Caco-2 (cell line): ENCODE data around the gene PTPN14. TPM values are rescaled to one million over a fixed set of nuclear protein-coding genes. Genes with fewer than 3 reads are reported as not detected.

Source experiments
- BruUV-seq: library from RNA; stranded (reverse); fragments of 400-500 nt; replicated peaks from 2 replicates; lab custom pipeline; 2021; lab: Mats Ljungman, UMichigan
- CTCF ChIA-PET: fragments of 300-600 bp; sonication (Branson Sonifier 250); formaldehyde crosslinking; loops from one replicate; lab custom pipeline; 2022; ENCODE audit warnings: antibody characterized with exemption; lab: Charles Lee
- POLR2A ChIA-PET: fragments of 300-600 bp; sonication (Branson Sonifier 250); formaldehyde crosslinking; loops from one replicate; lab custom pipeline; 2022; ENCODE audit warnings: antibody characterized with exemption; lab: Charles Lee
- DNase-seq, 2 experiments: peaks; one replicate each; pipeline versions ENCODE4 v3.0.0 to v3.0.0-alpha.2; 2020 to 2022
- H3K27me3 ChIP-seq: replicated peaks from 2 replicates; pipeline ENCODE4 v1.6.0; 2011; ENCODE audit warnings: low read length; ENCODE audit not compliant: control insufficient read depth, insufficient read depth
- H3K36me3 ChIP-seq: 2 replicates; pipeline ENCODE4 v1.5.1; 2011; ENCODE audit warnings: low read length; ENCODE audit not compliant: control insufficient read depth, insufficient read depth
- H3K4me1 ChIP-seq: fragments of 250-450 bp; sonication (Bioruptor Pico); 2 replicates; pipeline ENCODE4 v1.5.1; 2020; ENCODE audit warnings: mild to moderate bottlenecking
- H3K4me3 ChIP-seq: 2 replicates; pipeline ENCODE4 v1.5.1; 2011; ENCODE audit warnings: low read depth, mild to moderate bottlenecking, control low read depth, low read length
- H3K9me3 ChIP-seq: fragments of 250-450 bp; sonication (Bioruptor Pico); 2 replicates; pipeline ENCODE4 v1.5.1; 2020; ENCODE audit warnings: mild to moderate bottlenecking, moderate library complexity
- H3K27ac Mint-ChIP-seq: one replicate; pipeline ENCODE4 v1.8.0; 2022; ENCODE audit warnings: mixed read lengths; ENCODE audit not compliant: unreplicated experiment
- H3K27me3 Mint-ChIP-seq: one replicate; pipeline ENCODE4 v1.8.0; 2022; ENCODE audit warnings: mixed read lengths; ENCODE audit not compliant: insufficient read depth, unreplicated experiment
- H3K36me3 Mint-ChIP-seq: one replicate; pipeline ENCODE4 v1.8.0; 2022; ENCODE audit warnings: mild to moderate bottlenecking, mixed read lengths; ENCODE audit not compliant: insufficient read depth, unreplicated experiment
- H3K4me1 Mint-ChIP-seq: one replicate; pipeline ENCODE4 v1.8.0; 2022; ENCODE audit warnings: low read depth, mixed read lengths; ENCODE audit not compliant: unreplicated experiment
- H3K4me3 Mint-ChIP-seq: one replicate; pipeline ENCODE4 v1.8.0; 2022; ENCODE audit warnings: mild to moderate bottlenecking, moderate library complexity, mixed read lengths; ENCODE audit not compliant: unreplicated experiment
- H3K9me3 Mint-ChIP-seq: one replicate; pipeline ENCODE4 v1.8.0; 2022; ENCODE audit warnings: mixed read lengths; ENCODE audit not compliant: unreplicated experiment
- intact Hi-C: fragments of 100-400 bp; cut with micrococcal nuclease; formaldehyde crosslinking; loops from one replicate; pipeline ENCODE4 v1.10.0; 2022; ENCODE audit not compliant: unreplicated experiment
- total RNA-seq: library from RNA; stranded (reverse); gene quantifications from 2 replicates; pipeline ENCODE4 v1.2.3, GENCODE V29; 2022
- TF ChIP-seq, protein P1 (sequence below), 2 experiments: fragments of 200-600 bp in 1 of 2; IDR thresholded peaks; 1 replicate in 1 of 2; 2 replicates in 1 of 2; pipeline versions ENCODE4 v1.5.1 to v1.8.0; 2011 to 2022; ENCODE audit warnings: antibody characterized with exemption in 1 of 2, control low read depth in 1 of 2, inconsistent platforms in 1 of 2, low read depth in 1 of 2, low read length in 1 of 2, mild to moderate bottlenecking in 1 of 2, moderate library complexity in 1 of 2; ENCODE audit not compliant: insufficient read depth in 1 of 2, severe bottlenecking in 1 of 2, unreplicated experiment in 1 of 2

Gene PTPN14
- total RNA-seq, 1 experiment from 2014 or later = 103 TPM

DNA sequence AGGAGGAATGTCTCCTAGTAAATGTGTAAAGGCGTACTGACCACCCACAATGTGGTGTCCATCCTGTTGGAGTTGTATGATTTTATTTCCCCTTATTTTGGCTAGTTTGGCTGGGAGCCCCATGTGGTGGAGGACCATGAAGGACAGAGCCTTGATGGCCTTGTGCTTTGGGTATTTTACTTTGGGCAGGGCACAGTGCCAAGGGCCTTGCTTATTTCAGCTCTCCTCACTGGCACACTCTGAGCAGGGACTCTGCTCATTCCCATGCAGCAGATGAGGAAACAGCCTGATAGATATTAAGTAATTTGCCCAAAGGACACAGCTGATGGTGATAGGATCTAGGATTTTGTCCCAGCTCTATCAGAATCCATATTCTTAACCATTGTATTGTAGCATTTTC, 220.2 kb downstream of the PTPN14 start:
- TF ChIP-seq, protein P1, sequence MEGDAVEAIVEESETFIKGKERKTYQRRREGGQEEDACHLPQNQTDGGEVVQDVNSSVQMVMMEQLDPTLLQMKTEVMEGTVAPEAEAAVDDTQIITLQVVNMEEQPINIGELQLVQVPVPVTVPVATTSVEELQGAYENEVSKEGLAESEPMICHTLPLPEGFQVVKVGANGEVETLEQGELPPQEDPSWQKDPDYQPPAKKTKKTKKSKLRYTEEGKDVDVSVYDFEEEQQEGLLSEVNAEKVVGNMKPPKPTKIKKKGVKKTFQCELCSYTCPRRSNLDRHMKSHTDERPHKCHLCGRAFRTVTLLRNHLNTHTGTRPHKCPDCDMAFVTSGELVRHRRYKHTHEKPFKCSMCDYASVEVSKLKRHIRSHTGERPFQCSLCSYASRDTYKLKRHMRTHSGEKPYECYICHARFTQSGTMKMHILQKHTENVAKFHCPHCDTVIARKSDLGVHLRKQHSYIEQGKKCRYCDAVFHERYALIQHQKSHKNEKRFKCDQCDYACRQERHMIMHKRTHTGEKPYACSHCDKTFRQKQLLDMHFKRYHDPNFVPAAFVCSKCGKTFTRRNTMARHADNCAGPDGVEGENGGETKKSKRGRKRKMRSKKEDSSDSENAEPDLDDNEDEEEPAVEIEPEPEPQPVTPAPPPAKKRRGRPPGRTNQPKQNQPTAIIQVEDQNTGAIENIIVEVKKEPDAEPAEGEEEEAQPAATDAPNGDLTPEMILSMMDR (IDR thresholded peaks at IDR 0.05; ENCODE audit: insufficient read depth in 1 of 2, low read depth in 1 of 2, low read length in 1 of 2, severe bottlenecking in 1 of 2, unreplicated experiment in 1 of 2) = no peak
- POLR2A ChIA-PET = no interaction called here
- no peak for DNase-seq
- peaks cover 32% of the 10 kb centered on the region for H3K4me1 ChIP-seq
- Mint-ChIP-seq H3K36me3 (peaks cover 99% of the 10 kb centered on the region), H3K27me3 (no peaks in the 10 kb centered on the region), H3K4me1 (peaks cover 49% of the 10 kb centered on the region), H3K4me3 (peak overlapping the region; percentile 56), H3K9me3 (no peaks in the 10 kb centered on the region), H3K27ac (peak overlapping the region; percentile 63)
- no peaks in the 10 kb centered on the region for H3K9me3 ChIP-seq
- no peaks in the 10 kb centered on the region for H3K27me3 ChIP-seq
- BruUV-seq = no TSS peak
- H3K4me3 ChIP-seq = no peak overlapping the region
- CTCF ChIA-PET = interaction anchor here (0.7 to 3.4 kb wide), 29 partner anchors 10 to 343 kb away, joined by 3 to 99 read pairs (median 6); partner anchors contain the start of genes PROX1, PTPN14 and SMYD2
- intact Hi-C loops = loop anchor here (5.0 kb wide), 1 partner anchor 271 kb away; the partner anchor contains the start of gene CENPF
- H3K36me3 ChIP-seq = peaks cover 6% of the 10 kb centered on the region

DNA sequence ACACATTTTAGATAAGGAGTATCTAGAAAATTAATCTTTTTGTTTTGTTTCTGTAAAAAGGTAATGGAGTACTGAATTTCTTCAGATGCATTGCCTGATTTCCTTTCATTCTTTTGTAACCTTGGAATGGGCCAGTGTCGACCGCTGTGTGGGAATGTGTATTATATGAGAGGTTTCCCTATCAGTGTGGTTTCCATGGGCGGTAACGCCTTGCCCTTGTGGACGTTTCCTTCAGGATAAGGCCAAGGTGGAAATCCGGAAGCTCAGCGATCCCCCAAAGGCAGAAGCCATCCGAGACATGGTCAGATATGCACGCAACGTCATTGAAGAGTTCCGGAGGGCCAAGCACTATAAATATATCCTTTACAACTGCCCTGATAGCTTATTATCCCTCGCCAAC, 220.7 kb downstream of the PTPN14 start:
- peaks cover 32% of the 10 kb centered on the region for H3K4me1 ChIP-seq
- H3K36me3 ChIP-seq = peaks cover 6% of the 10 kb centered on the region
- Mint-ChIP-seq H3K4me3 (peak overlapping the region; percentile 56), H3K27ac (peak overlapping the region; percentile 63), H3K27me3 (no peaks in the 10 kb centered on the region), H3K9me3 (no peaks in the 10 kb centered on the region), H3K36me3 (peaks cover 98% of the 10 kb centered on the region), H3K4me1 (peaks cover 49% of the 10 kb centered on the region)
- intact Hi-C loops = loop anchor here (1.0 to 5.0 kb wide), 2 partner anchors 177 to 272 kb away; partner anchors contain the start of gene CENPF
- TF ChIP-seq, protein P1 (IDR thresholded peaks at IDR 0.05; ENCODE audit: insufficient read depth in 1 of 2, low read depth in 1 of 2, low read length in 1 of 2, severe bottlenecking in 1 of 2, unreplicated experiment in 1 of 2) = no peak
- no peak for DNase-seq
- no peaks in the 10 kb centered on the region for H3K9me3 ChIP-seq
- no TSS peak for BruUV-seq
- CTCF ChIA-PET = interaction anchor here (0.9 to 4.3 kb wide), 11 partner anchors 9 to 254 kb away, joined by 3 to 99 read pairs (median 11); partner anchors contain the start of gene SMYD2
- POLR2A ChIA-PET = no interaction called here
- no peak overlapping the region for H3K4me3 ChIP-seq
- H3K27me3 ChIP-seq = no peaks in the 10 kb centered on the region

DNA sequence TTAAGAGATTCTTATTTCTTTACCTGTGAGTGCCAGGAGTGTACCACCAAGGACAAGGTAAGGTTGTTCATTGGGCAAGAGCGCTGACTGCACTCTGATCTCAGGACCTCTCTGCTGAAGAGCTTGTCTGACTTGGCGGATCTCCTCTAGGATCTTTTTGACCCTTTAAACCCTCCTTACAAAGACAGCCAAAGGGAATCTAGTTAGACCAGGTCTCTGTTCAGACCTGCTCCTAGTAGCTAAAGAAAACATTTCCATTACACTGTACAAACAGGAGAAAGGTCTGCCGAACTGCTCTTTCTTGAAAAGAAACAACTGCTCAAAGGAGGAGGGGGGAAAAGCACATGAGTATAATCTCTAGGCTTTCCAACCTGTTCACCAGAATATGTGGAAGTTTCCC, 221.2 kb downstream of the PTPN14 start:
- H3K4me1 Mint-ChIP-seq = peaks cover 54% of the 10 kb centered on the region
- DNase-seq = peak in 1 of 2 experiments; percentile 61
- peak overlapping the region; percentile 56 for H3K4me3 Mint-ChIP-seq
- H3K9me3 Mint-ChIP-seq = no peaks in the 10 kb centered on the region
- intact Hi-C loops = loop anchor here (1.0 to 5.0 kb wide), 2 partner anchors 177 to 272 kb away; partner anchors contain the start of gene CENPF
- peak overlapping the region; percentile 63 for H3K27ac Mint-ChIP-seq
- H3K36me3 Mint-ChIP-seq = peaks cover 98% of the 10 kb centered on the region
- BruUV-seq = no TSS peak
- Histone ChIP-seq H3K4me3 (no peak overlapping the region), H3K9me3 (no peaks in the 10 kb centered on the region), H3K4me1 (peaks cover 32% of the 10 kb centered on the region), H3K27me3 (no peaks in the 10 kb centered on the region), H3K36me3 (peaks cover 6% of the 10 kb centered on the region)
- ChIA-PET POLR2A (interaction anchor here (0.6 kb wide), 1 partner anchor 668 kb away, joined by 16 read pairs; no protein-coding TSS in a partner anchor), CTCF (interaction anchor here (0.7 to 4.3 kb wide), 17 partner anchors 9 to 254 kb away, joined by 3 to 99 read pairs (median 5); partner anchors contain the start of gene SMYD2)
- H3K27me3 Mint-ChIP-seq = no peaks in the 10 kb centered on the region
- TF ChIP-seq, protein P1 (IDR thresholded peaks at IDR 0.05; ENCODE audit: insufficient read depth in 1 of 2, low read depth in 1 of 2, low read length in 1 of 2, severe bottlenecking in 1 of 2, unreplicated experiment in 1 of 2) = no peak
